Activated naive CD4-positive, alpha-beta T cell treated with anti-CD3 and anti-CD28 coated beads, Interleukin-2, amount 50 U/mL, for 24 hours (primary cell): ENCODE measurements around the gene MPZL1.
"Not testable (repeated sequence)": the region's sequence is repeated elsewhere in the genome, so short reads cannot be mapped to it uniquely, and the experiment has no call there.

Experiments used
- H3K27ac Mint-ChIP-seq: one replicate; pipeline ENCODE4 v1.8.0; 2021; ENCODE audit warnings: mild to moderate bottlenecking, mixed read lengths
- H3K27me3 Mint-ChIP-seq: one replicate; pipeline ENCODE4 v1.8.0; 2021; ENCODE audit warnings: mixed read lengths
- H3K36me3 Mint-ChIP-seq: one replicate; pipeline ENCODE4 v1.8.0; 2021; ENCODE audit warnings: mixed read lengths
- H3K4me1 Mint-ChIP-seq: one replicate; pipeline ENCODE4 v1.8.0; 2021; ENCODE audit warnings: mixed read lengths
- H3K4me3 Mint-ChIP-seq: one replicate; pipeline ENCODE4 v1.8.0; 2021; ENCODE audit warnings: mild to moderate bottlenecking, mixed read lengths
- H3K9me3 Mint-ChIP-seq: one replicate; pipeline ENCODE4 v1.8.0; 2021; ENCODE audit warnings: mixed read lengths

The MPZL1 gene

GRCh38 chr1:167819849-167820683 lies 98.3 kb downstream of the MPZL1 start:
- Mint-ChIP-seq H3K9me3 (peaks cover 10% of the 10 kb centered on the region), H3K36me3 (peaks cover 7% of the 10 kb centered on the region), H3K27me3 (peaks cover 5% of the 10 kb centered on the region), H3K27ac (no peak overlapping the region), H3K4me3 (peak overlapping the region; percentile 56), H3K4me1 (no peaks in the 10 kb centered on the region)

- Mint-ChIP-seq H3K36me3 (peaks cover 1% of the 10 kb centered on the region), H3K4me3 (no peak overlapping the region), H3K27ac (no peak overlapping the region), H3K4me1 (no peaks in the 10 kb centered on the region), H3K9me3 (peaks cover 2% of the 10 kb centered on the region), H3K27me3 (peaks cover 5% of the 10 kb centered on the region)
Observed at GRCh38 chr1:167820684-167821355, 99.0 kb downstream of the MPZL1 start.

- H3K36me3 Mint-ChIP-seq: no peaks in the 10 kb centered on the region
- no peaks in the 10 kb centered on the region for H3K4me1 Mint-ChIP-seq
- no peaks in the 10 kb centered on the region for H3K9me3 Mint-ChIP-seq
- H3K27me3 Mint-ChIP-seq: peaks cover 5% of the 10 kb centered on the region
- H3K27ac Mint-ChIP-seq: no peak overlapping the region
- no peak overlapping the region for H3K4me3 Mint-ChIP-seq
Observed at GRCh38 chr1:167821356-167821685, 99.5 kb downstream of the MPZL1 start.

GRCh38 chr1:167821969-167822685 lies 100.3 kb downstream of the MPZL1 start:
- Mint-ChIP-seq H3K4me1 (no peaks in the 10 kb centered on the region), H3K9me3 (no peaks in the 10 kb centered on the region), H3K27ac (no peak overlapping the region), H3K27me3 (peaks cover 5% of the 10 kb centered on the region), H3K36me3 (no peaks in the 10 kb centered on the region), H3K4me3 (no peak overlapping the region)

- peaks cover 5% of the 10 kb centered on the region for H3K27me3 Mint-ChIP-seq
- no peaks in the 10 kb centered on the region for H3K9me3 Mint-ChIP-seq
- H3K4me3 Mint-ChIP-seq: no peak overlapping the region
- no peak overlapping the region for H3K27ac Mint-ChIP-seq
- H3K36me3 Mint-ChIP-seq: no peaks in the 10 kb centered on the region
- H3K4me1 Mint-ChIP-seq: no peaks in the 10 kb centered on the region
Observed at GRCh38 chr1:167824163-167824794, 102.5 kb downstream of the MPZL1 start.

- Mint-ChIP-seq H3K36me3 (no peaks in the 10 kb centered on the region), H3K4me3 (no peak overlapping the region), H3K27me3 (no peaks in the 10 kb centered on the region), H3K27ac (no peak overlapping the region), H3K9me3 (no peaks in the 10 kb centered on the region), H3K4me1 (no peaks in the 10 kb centered on the region)
Observed at GRCh38 chr1:167825419-167826079, 103.8 kb downstream of the MPZL1 start.

GRCh38 chr1:167826127-167826526 lies 104.3 kb downstream of the MPZL1 start:
- no peak overlapping the region for H3K27ac Mint-ChIP-seq
- H3K9me3 Mint-ChIP-seq: no peaks in the 10 kb centered on the region
- no peak overlapping the region for H3K4me3 Mint-ChIP-seq
- no peaks in the 10 kb centered on the region for H3K36me3 Mint-ChIP-seq
- no peaks in the 10 kb centered on the region for H3K27me3 Mint-ChIP-seq
- H3K4me1 Mint-ChIP-seq: no peaks in the 10 kb centered on the region

GRCh38 chr1:167829868-167830267 lies 108.1 kb downstream of the MPZL1 start:
- H3K4me1 Mint-ChIP-seq: no peaks in the 10 kb centered on the region
- no peaks in the 10 kb centered on the region for H3K9me3 Mint-ChIP-seq
- H3K36me3 Mint-ChIP-seq: no peaks in the 10 kb centered on the region
- H3K27ac Mint-ChIP-seq: no peak overlapping the region
- H3K27me3 Mint-ChIP-seq: no peaks in the 10 kb centered on the region
- no peak overlapping the region for H3K4me3 Mint-ChIP-seq

- H3K9me3 Mint-ChIP-seq, H3K4me1 Mint-ChIP-seq, H3K36me3 Mint-ChIP-seq: not testable (repeated sequence)
Observed at GRCh38 chr1:167830668-167831067, 108.9 kb downstream of the MPZL1 start.

GRCh38 chr1:167832693-167833092 lies 110.9 kb downstream of the MPZL1 start:
- H3K36me3 Mint-ChIP-seq: no peaks in the 10 kb centered on the region
- no peaks in the 10 kb centered on the region for H3K9me3 Mint-ChIP-seq
- no peak overlapping the region for H3K4me3 Mint-ChIP-seq
- H3K27ac Mint-ChIP-seq: no peak overlapping the region
- no peaks in the 10 kb centered on the region for H3K27me3 Mint-ChIP-seq
- H3K4me1 Mint-ChIP-seq: no peaks in the 10 kb centered on the region

More at GRCh38 chr1:167830668-167831067, 108.9 kb downstream of the MPZL1 start:
- not testable (repeated sequence) for H3K27me3 Mint-ChIP-seq, H3K27ac Mint-ChIP-seq, H3K4me3 Mint-ChIP-seq

- Mint-ChIP-seq H3K27ac (no peak overlapping the region), H3K9me3 (no peaks in the 10 kb centered on the region), H3K27me3 (peaks cover 1% of the 10 kb centered on the region), H3K4me3 (no peak overlapping the region), H3K36me3 (no peaks in the 10 kb centered on the region), H3K4me1 (no peaks in the 10 kb centered on the region)
Observed at GRCh38 chr1:167833904-167834303, 112.1 kb downstream of the MPZL1 start.

GRCh38 chr1:167836197-167836596 lies 114.4 kb downstream of the MPZL1 start:
- H3K4me3 Mint-ChIP-seq: no peak overlapping the region
- H3K9me3 Mint-ChIP-seq: no peaks in the 10 kb centered on the region
- H3K4me1 Mint-ChIP-seq: no peaks in the 10 kb centered on the region
- peaks cover 1% of the 10 kb centered on the region for H3K27me3 Mint-ChIP-seq
- H3K36me3 Mint-ChIP-seq: no peaks in the 10 kb centered on the region
- H3K27ac Mint-ChIP-seq: no peak overlapping the region

GRCh38 chr1:167837326-167837725 lies 115.5 kb downstream of the MPZL1 start:
- peaks cover 2% of the 10 kb centered on the region for H3K36me3 Mint-ChIP-seq
- no peak overlapping the region for H3K4me3 Mint-ChIP-seq
- H3K27me3 Mint-ChIP-seq: peaks cover 1% of the 10 kb centered on the region
- H3K4me1 Mint-ChIP-seq: no peaks in the 10 kb centered on the region
- no peak overlapping the region for H3K27ac Mint-ChIP-seq
- H3K9me3 Mint-ChIP-seq: no peaks in the 10 kb centered on the region

GRCh38 chr1:167839009-167839408 lies 117.2 kb downstream of the MPZL1 start:
- no peaks in the 10 kb centered on the region for H3K9me3 Mint-ChIP-seq
- no peaks in the 10 kb centered on the region for H3K4me1 Mint-ChIP-seq
- no peak overlapping the region for H3K4me3 Mint-ChIP-seq
- no peak overlapping the region for H3K27ac Mint-ChIP-seq
- peaks cover 1% of the 10 kb centered on the region for H3K27me3 Mint-ChIP-seq
- peaks cover 2% of the 10 kb centered on the region for H3K36me3 Mint-ChIP-seq
